GM23338 (cell line): ENCODE measurements around the gene SLC25A6. TPM values are rescaled to one million over a fixed set of nuclear protein-coding genes. Genes with fewer than 3 reads are reported as not detected.

Experiments
- ATAC-seq: fragments of 200-7000 bp; cut with Tn5 transposase; 3 replicates; pipeline ENCODE4 v1.9.1; 2020
- DNase-seq: peaks from one replicate; pipeline ENCODE4 v3.0.0-alpha.2; 2015; ENCODE audit warnings: low spot score
- H2AFZ ChIP-seq: fragments of 200-600 bp; sonication (generic); 2 replicates; pipeline ENCODE4 v1.8.0; 2016; ENCODE audit warnings: antibody characterized with exemption, mild to moderate bottlenecking, moderate library complexity
- H3F3A ChIP-seq: fragments of 200-600 bp; sonication (generic); replicated peaks from 2 replicates; pipeline ENCODE4 v1.8.0; 2017; ENCODE audit warnings: antibody characterized with exemption, mixed run types, low read depth
- H3K27ac ChIP-seq: fragments of 200-600 bp; sonication (generic); 2 replicates; pipeline ENCODE4 v1.6.1; 2016; ENCODE audit warnings: low read depth
- H3K27me3 ChIP-seq: fragments of 200-600 bp; sonication (generic); 2 replicates; pipeline ENCODE4 v1.8.0; 2016; ENCODE audit warnings: mild to moderate bottlenecking, mixed run types, moderate library complexity; ENCODE audit not compliant: insufficient read depth
- H3K36me3 ChIP-seq: fragments of 200-600 bp; sonication (generic); 2 replicates; pipeline ENCODE4 v1.8.0; 2016; ENCODE audit warnings: mild to moderate bottlenecking; ENCODE audit not compliant: insufficient read depth
- H3K4me1 ChIP-seq: fragments of 200-600 bp; sonication (generic); 2 replicates; pipeline ENCODE4 v1.8.0; 2016; ENCODE audit warnings: mild to moderate bottlenecking, moderate library complexity; ENCODE audit not compliant: insufficient read depth
- H3K4me2 ChIP-seq: fragments of 200-600 bp; sonication (generic); 2 replicates; pipeline ENCODE4 v1.7.1; 2017; ENCODE audit warnings: mixed run types
- H3K4me3 ChIP-seq: fragments of 200-600 bp; sonication (generic); 2 replicates; pipeline ENCODE4 v1.6.1; 2016; ENCODE audit warnings: mixed run types
- H3K79me2 ChIP-seq: fragments of 200-600 bp; sonication (generic); replicated peaks from 2 replicates; pipeline ENCODE4 v1.8.0; 2017; ENCODE audit warnings: mild to moderate bottlenecking; ENCODE audit not compliant: insufficient read depth
- H3K9me2 ChIP-seq: fragments of 200-600 bp; sonication (generic); 2 replicates; pipeline ENCODE4 v1.8.0; 2017; ENCODE audit not compliant: insufficient read depth
- H4K20me1 ChIP-seq: fragments of 200-600 bp; sonication (generic); replicated peaks from 2 replicates; pipeline ENCODE4 v1.8.0; 2017; ENCODE audit warnings: mild to moderate bottlenecking; ENCODE audit not compliant: insufficient read depth
- H3K27ac Mint-ChIP-seq: 2 replicates; pipeline ENCODE4 v1.8.0; 2020; ENCODE audit warnings: inconsistent platforms, mild to moderate bottlenecking, moderate library complexity, mixed read lengths
- H3K27me3 Mint-ChIP-seq: 3 replicates; pipeline ENCODE4 v1.8.0; 2022; ENCODE audit warnings: low read depth, mild to moderate bottlenecking, moderate library complexity, mixed read lengths, inconsistent platforms; ENCODE audit not compliant: insufficient read depth, poor library complexity
- H3K36me3 Mint-ChIP-seq: 3 replicates; pipeline ENCODE4 v1.8.0; 2021; ENCODE audit warnings: low read depth, mild to moderate bottlenecking, inconsistent platforms, moderate library complexity, mixed read lengths
- H3K4me1 Mint-ChIP-seq: 3 replicates; pipeline ENCODE4 v1.8.0; 2020; ENCODE audit warnings: mild to moderate bottlenecking, inconsistent platforms, mixed read lengths
- H3K4me3 Mint-ChIP-seq: 3 replicates; pipeline ENCODE4 v1.8.0; 2021; ENCODE audit warnings: moderate library complexity, mild to moderate bottlenecking, inconsistent platforms, mixed read lengths
- H3K9me3 Mint-ChIP-seq: 3 replicates; pipeline ENCODE4 v1.8.0; 2020; ENCODE audit warnings: moderate library complexity, mild to moderate bottlenecking, inconsistent platforms, mixed read lengths
- CREB1 ChIP-seq: fragments of 250-450 bp; sonication (Bioruptor Pico); IDR thresholded peaks from 2 replicates; pipeline ENCODE4 v1.5.0; 2020; ENCODE audit warnings: low read depth, mild to moderate bottlenecking, moderate library complexity
- ETS1 ChIP-seq: IDR thresholded peaks from 2 replicates; pipeline ENCODE4 v1.6.1; 2016; ENCODE audit warnings: antibody characterized with exemption
- EZH2 ChIP-seq: fragments of 200-600 bp; sonication (generic); IDR thresholded peaks from one replicate; pipeline ENCODE4 v1.8.0; 2017; ENCODE audit warnings: antibody characterized with exemption, mild to moderate bottlenecking, low read depth; ENCODE audit not compliant: unreplicated experiment
- EZH2phosphoT487 ChIP-seq: fragments of 200-600 bp; sonication (generic); IDR thresholded peaks from one replicate; pipeline ENCODE4 v1.8.1; 2018; ENCODE audit warnings: antibody characterized with exemption; ENCODE audit not compliant: unreplicated experiment
- JUNB ChIP-seq: IDR thresholded peaks from one replicate; pipeline ENCODE4 v1.6.1; 2016; ENCODE audit warnings: antibody characterized with exemption; ENCODE audit not compliant: unreplicated experiment
- NANOG ChIP-seq: IDR thresholded peaks from 2 replicates; pipeline ENCODE4 v1.6.1; 2016; ENCODE audit warnings: antibody characterized with exemption, borderline replicate concordance
- POLR2AphosphoS5 ChIP-seq: IDR thresholded peaks from 2 replicates; pipeline ENCODE4 v1.6.1; 2016; ENCODE audit warnings: antibody characterized with exemption, low read depth
- REST ChIP-seq: IDR thresholded peaks from one replicate; pipeline ENCODE4 v1.6.1; 2018; ENCODE audit warnings: antibody characterized with exemption; ENCODE audit not compliant: unreplicated experiment
- STAT1 ChIP-seq: IDR thresholded peaks from one replicate; pipeline ENCODE4 v1.6.1; 2016; ENCODE audit warnings: antibody characterized with exemption; ENCODE audit not compliant: unreplicated experiment
- ZNF114 ChIP-seq: fragments of 250-450 bp; sonication (Bioruptor Pico); IDR thresholded peaks from 2 replicates; pipeline ENCODE4 v1.5.0; 2020; ENCODE audit warnings: mild to moderate bottlenecking, moderate library complexity
- ZNF331 ChIP-seq: fragments of 250-450 bp; sonication (Bioruptor Pico); IDR thresholded peaks from 2 replicates; pipeline ENCODE4 v1.5.0; 2020; ENCODE audit warnings: low read depth, mild to moderate bottlenecking, moderate library complexity
- ZNF462 ChIP-seq: fragments of 250-450 bp; sonication (Bioruptor Pico); IDR thresholded peaks from 2 replicates; pipeline ENCODE4 v1.5.0; 2020; ENCODE audit warnings: mild to moderate bottlenecking, moderate library complexity
- polyA plus RNA-seq: library from polyadenylated mRNA; unstranded; fragments of >200 nt; fragmentation: Nextera tagmentation; extraction: Ambion mirVana; gene quantifications from 2 replicates; pipeline ENCODE4 v1.2.1, GENCODE V29; 2016
- total RNA-seq: library from RNA; depleted of rRNA; stranded (reverse); fragments of >200 nt; shearing (Covaris generic); gene quantifications from 2 replicates; pipeline ENCODE4 v1.2.3, GENCODE V29; 2014
- TF ChIP-seq, protein P1 (sequence below), 2 experiments: fragments of 200-600 bp in 1 of 2; sonication (generic) in 1 of 2; conservative IDR thresholded peaks; 2 replicates each; pipeline versions ENCODE4 v1.5.1 to v1.6.1; 2016 to 2017; ENCODE audit warnings: antibody characterized with exemption in 2 of 2, low read depth in 2 of 2, mild to moderate bottlenecking in 2 of 2, moderate library complexity in 1 of 2

Gene SLC25A6
- total and polyA plus RNA-seq, 2 experiments from 2014 or later: 358 to 486 TPM

DNA sequence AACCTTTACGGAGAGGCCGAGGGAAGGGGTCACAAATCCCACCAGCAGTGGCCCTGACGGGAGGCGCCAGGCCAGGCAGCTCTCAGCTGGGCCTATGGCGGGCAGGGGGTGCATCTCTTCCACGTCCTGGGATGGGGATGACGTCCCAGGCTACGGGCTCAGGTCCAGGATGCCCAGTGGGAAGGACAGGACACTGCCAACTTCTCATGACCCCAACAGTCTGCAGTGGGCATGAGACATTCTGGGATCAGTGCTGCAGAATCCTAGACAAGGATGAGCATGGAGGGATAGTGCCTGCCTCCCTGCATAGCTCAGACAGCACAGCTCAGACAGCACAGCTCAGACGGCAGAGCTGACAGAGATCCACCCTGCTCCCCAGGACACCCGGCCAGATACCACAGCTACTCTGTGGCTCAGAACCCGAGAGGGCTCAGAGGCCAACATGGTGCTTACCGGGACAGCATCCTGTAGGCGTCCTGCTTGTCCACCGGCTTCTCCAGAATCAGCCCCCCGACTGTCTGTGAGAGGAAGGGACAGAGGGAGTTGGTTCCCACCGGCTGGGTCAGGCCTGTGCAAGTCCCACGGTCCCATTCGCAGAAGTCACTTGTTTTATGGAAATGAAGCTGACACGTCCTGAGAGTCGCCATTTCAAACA, 43.5 kb upstream of the SLC25A6 start:
- Histone ChIP-seq H3K9me2 (no peaks in the 10 kb centered on the region), H4K20me1 (peaks cover 10% of the 10 kb centered on the region), H3K4me1 (no peaks in the 10 kb centered on the region), H3K36me3 (peaks cover 2% of the 10 kb centered on the region; the same call in 1 of the 2 replicates), H3K27ac (no peak overlapping the region), H3K4me2 (no peak overlapping the region), H3K27me3 (no peaks in the 10 kb centered on the region), H2AFZ (no peak overlapping the region), H3K4me3 (no peak overlapping the region), H3K79me2 (peaks cover 2% of the 10 kb centered on the region; the same call in 1 of the 2 replicates), H3F3A (no peaks in the 10 kb centered on the region)
- no peak for DNase-seq
- peaks cover 67% of the 10 kb centered on the region for H3K36me3 Mint-ChIP-seq
- no peak overlapping the region for H3K4me3 Mint-ChIP-seq
- H3K27ac Mint-ChIP-seq: no peak overlapping the region
- peaks cover 10% of the 10 kb centered on the region for H3K27me3 Mint-ChIP-seq
- no peak for ATAC-seq
- no peaks in the 10 kb centered on the region; the same call in 2 of the 3 replicates for H3K4me1 Mint-ChIP-seq
- TF ChIP-seq ZNF331 (CRISPR knock-in tag) (no peak), STAT1 (no peak), ZNF114 (CRISPR knock-in tag) (no peak), NANOG (no peak), EZH2phosphoT487 (no peak), REST (no peak), EZH2 (no peak), ZNF462 (no peak), CREB1 (CRISPR knock-in tag) (no peak), POLR2AphosphoS5 (no peak), JUNB (no peak), ETS1 (no peak)
- TF ChIP-seq, protein P1, sequence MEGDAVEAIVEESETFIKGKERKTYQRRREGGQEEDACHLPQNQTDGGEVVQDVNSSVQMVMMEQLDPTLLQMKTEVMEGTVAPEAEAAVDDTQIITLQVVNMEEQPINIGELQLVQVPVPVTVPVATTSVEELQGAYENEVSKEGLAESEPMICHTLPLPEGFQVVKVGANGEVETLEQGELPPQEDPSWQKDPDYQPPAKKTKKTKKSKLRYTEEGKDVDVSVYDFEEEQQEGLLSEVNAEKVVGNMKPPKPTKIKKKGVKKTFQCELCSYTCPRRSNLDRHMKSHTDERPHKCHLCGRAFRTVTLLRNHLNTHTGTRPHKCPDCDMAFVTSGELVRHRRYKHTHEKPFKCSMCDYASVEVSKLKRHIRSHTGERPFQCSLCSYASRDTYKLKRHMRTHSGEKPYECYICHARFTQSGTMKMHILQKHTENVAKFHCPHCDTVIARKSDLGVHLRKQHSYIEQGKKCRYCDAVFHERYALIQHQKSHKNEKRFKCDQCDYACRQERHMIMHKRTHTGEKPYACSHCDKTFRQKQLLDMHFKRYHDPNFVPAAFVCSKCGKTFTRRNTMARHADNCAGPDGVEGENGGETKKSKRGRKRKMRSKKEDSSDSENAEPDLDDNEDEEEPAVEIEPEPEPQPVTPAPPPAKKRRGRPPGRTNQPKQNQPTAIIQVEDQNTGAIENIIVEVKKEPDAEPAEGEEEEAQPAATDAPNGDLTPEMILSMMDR (conservative IDR thresholded peaks at IDR 0.05; ENCODE audit: low read depth in 2 of 2): no peak
- H3K9me3 Mint-ChIP-seq: peaks cover 42% of the 10 kb centered on the region
